ENCODE results near the gene CACNA1G.
A peak's percentile ranks its signal among the peaks of the same experiment; 100 is the strongest.

The CACNA1G gene

GRCh38 chr17:50594892-50595291, 34.4 kb downstream of the CACNA1G start:
- Mint-ChIP-seq H3K9me3 (no peaks in the 10 kb centered on the region), H3K36me3 (ENCODE audit: low read depth) (peaks cover 9% of the 10 kb centered on the region), H3K4me3 (no peak overlapping the region), H3K27me3 (ENCODE audit: low read depth) (peaks cover under 1% of the 10 kb centered on the region), H3K27ac (peak overlapping the region in 2 of 3 experiments; percentile 13 to 16), H3K4me1 (peaks cover 39% of the 10 kb centered on the region)
- TF ChIP-seq, protein P1, sequence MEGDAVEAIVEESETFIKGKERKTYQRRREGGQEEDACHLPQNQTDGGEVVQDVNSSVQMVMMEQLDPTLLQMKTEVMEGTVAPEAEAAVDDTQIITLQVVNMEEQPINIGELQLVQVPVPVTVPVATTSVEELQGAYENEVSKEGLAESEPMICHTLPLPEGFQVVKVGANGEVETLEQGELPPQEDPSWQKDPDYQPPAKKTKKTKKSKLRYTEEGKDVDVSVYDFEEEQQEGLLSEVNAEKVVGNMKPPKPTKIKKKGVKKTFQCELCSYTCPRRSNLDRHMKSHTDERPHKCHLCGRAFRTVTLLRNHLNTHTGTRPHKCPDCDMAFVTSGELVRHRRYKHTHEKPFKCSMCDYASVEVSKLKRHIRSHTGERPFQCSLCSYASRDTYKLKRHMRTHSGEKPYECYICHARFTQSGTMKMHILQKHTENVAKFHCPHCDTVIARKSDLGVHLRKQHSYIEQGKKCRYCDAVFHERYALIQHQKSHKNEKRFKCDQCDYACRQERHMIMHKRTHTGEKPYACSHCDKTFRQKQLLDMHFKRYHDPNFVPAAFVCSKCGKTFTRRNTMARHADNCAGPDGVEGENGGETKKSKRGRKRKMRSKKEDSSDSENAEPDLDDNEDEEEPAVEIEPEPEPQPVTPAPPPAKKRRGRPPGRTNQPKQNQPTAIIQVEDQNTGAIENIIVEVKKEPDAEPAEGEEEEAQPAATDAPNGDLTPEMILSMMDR (IDR thresholded peaks at IDR 0.05; ENCODE audit: unreplicated experiment in 3 of 3): no peak

DNA sequence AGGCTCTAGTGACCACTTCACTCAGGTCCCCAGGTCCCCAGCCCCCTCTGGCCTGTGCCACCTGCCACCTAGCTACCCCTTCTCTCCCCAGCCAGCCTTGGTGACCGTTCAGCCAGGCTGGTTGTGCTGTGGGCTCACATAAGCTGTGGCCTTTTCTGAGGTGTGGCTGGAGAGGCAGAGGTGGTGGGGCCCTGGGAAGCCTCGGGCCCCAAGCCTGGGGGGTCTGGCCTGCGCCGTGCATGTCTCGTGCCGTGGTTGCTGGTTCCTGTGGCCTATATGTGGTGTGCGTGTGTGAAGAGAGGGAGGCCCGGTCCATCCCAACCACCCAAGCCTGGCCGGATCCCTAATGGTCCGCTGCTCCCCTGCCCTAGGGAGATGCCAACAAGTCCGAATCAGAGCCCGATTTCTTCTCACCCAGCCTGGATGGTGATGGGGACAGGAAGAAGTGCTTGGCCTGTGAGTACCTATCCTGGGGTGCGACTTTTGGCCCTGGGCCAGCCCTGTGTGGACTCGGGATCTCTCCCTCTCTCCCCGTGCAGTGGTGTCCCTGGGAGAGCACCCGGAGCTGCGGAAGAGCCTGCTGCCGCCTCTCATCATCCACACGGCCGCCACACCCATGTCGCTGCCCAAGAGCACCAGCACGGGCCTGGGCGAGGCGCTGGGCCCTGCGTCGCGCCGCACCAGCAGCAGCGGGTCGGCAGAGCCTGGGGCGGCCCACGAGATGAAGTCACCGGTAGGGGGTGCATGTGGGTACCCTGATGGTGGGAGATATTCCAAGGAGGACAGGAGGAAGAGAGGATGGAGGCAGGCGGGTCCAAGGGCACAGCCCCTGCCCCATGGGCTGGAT, 35.9 kb downstream of the CACNA1G start:
- no peaks in the 10 kb centered on the region for H3K9me3 Mint-ChIP-seq
- TF ChIP-seq, protein P1 (IDR thresholded peaks at IDR 0.05; ENCODE audit: unreplicated experiment in 3 of 3): peak; percentile 23 to 32 (median 27)
- peaks cover 9% of the 10 kb centered on the region for H3K36me3 Mint-ChIP-seq (ENCODE audit: low read depth)
- H3K4me3 Mint-ChIP-seq: no peak overlapping the region
- H3K27me3 Mint-ChIP-seq (ENCODE audit: low read depth): peaks cover 3% of the 10 kb centered on the region
- H3K27ac Mint-ChIP-seq: no peak overlapping the region
- H3K4me1 Mint-ChIP-seq: peaks cover 24% of the 10 kb centered on the region

DNA sequence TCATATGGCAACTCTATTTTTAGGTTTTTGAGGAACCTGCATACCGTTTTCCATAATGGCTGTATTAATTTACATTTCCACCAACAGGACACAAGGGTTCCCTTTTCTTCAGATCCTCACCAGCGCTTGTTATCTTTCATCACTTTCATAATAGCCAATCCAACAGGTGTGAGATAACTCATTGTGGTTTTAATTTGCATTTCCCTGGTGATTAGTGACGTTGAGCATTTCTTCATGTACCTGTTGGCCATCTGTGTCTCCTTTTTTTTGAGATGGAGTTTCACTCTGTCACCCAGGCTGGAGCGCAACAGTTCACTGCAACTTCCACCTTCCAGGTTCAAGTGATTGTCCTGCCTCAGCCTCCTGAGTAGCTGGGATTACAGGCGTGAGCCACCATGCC, 38.0 kb downstream of the CACNA1G start:
- peaks cover 18% of the 10 kb centered on the region for H3K36me3 Mint-ChIP-seq (ENCODE audit: low read depth)
- H3K27ac Mint-ChIP-seq: no peak overlapping the region
- H3K4me1 Mint-ChIP-seq: peaks cover 25% of the 10 kb centered on the region
- no peaks in the 10 kb centered on the region for H3K9me3 Mint-ChIP-seq
- peaks cover 14% of the 10 kb centered on the region for H3K27me3 Mint-ChIP-seq (ENCODE audit: low read depth)
- TF ChIP-seq, protein P1 (IDR thresholded peaks at IDR 0.05; ENCODE audit: unreplicated experiment in 3 of 3): no peak
- no peak overlapping the region for H3K4me3 Mint-ChIP-seq

DNA sequence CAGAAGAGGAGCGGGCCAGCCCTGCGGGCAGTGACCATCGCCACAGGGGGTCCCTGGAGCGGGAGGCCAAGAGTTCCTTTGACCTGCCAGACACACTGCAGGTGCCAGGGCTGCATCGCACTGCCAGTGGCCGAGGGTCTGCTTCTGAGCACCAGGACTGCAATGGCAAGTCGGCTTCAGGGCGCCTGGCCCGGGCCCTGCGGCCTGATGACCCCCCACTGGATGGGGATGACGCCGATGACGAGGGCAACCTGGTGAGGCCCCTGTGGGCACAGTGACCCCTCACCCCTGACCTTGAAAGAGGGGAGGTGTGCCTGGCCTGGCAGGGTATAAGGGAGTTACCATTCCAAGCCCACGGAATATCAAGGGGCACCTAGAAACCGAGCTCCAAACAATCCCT, 39.1 kb downstream of the CACNA1G start:
- Mint-ChIP-seq H3K27me3 (ENCODE audit: low read depth) (peaks cover 14% of the 10 kb centered on the region), H3K9me3 (no peaks in the 10 kb centered on the region), H3K4me3 (no peak overlapping the region), H3K27ac (no peak overlapping the region), H3K4me1 (peaks cover 30% of the 10 kb centered on the region), H3K36me3 (ENCODE audit: low read depth) (peaks cover 18% of the 10 kb centered on the region)
- TF ChIP-seq, protein P1 (IDR thresholded peaks at IDR 0.05; ENCODE audit: unreplicated experiment in 3 of 3): no peak

DNA sequence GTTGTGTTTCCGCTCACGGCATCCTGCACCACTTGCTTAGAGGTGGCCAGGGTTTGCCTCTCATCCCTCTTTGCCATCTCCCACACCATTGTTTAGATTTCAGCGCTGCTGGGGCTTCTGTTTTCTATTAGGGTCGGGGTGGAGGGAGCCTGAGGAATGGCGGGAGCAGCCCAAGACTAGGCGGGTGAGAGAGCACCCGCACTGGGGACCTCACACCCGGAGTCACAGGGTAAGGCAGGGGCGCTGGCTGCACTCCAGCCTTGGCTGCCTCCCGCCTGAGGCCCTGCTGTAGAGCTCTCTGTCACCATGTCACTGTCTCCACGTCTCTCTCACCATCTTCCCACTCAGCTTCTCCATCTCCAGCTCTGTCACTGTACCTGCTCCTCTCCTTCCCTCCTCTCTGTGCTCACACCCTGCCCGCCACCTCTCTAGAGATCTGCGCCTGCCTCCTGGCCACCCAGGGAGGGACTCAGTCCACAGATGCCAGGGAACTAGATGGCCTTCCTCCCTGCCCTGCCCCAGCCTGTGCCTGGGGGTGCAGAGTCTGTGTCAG, 41.4 kb downstream of the CACNA1G start:
- Mint-ChIP-seq H3K4me3 (no peak overlapping the region), H3K4me1 (peaks cover 46% of the 10 kb centered on the region), H3K36me3 (ENCODE audit: low read depth) (peaks cover 27% of the 10 kb centered on the region), H3K9me3 (no peaks in the 10 kb centered on the region), H3K27me3 (ENCODE audit: low read depth) (peaks cover 21% of the 10 kb centered on the region), H3K27ac (peak overlapping the region; percentile 18 to 44 (median 20))
- TF ChIP-seq, protein P1 (IDR thresholded peaks at IDR 0.05; ENCODE audit: unreplicated experiment in 3 of 3): no peak

Measured in nephron (organoid).